KMS-11 (cell line): ENCODE results near the gene ZNF646.
A peak's percentile ranks its signal among the peaks of the same experiment; 100 is the strongest.

ENCODE experiments used
- H2AFZ ChIP-seq: fragments of 200-600 bp; sonication (generic); 2 replicates; pipeline ENCODE4 v1.6.1; 2016; ENCODE audit warnings: antibody characterized with exemption, mixed run types, low read depth
- H3K27ac ChIP-seq: fragments of 200-600 bp; sonication (generic); 2 replicates; pipeline ENCODE4 v1.6.1; 2016; ENCODE audit warnings: mild to moderate bottlenecking, mixed run types
- H3K27me3 ChIP-seq: fragments of 200-600 bp; sonication (generic); 2 replicates; pipeline ENCODE4 v1.6.1; 2017; ENCODE audit warnings: mild to moderate bottlenecking, low read depth, mixed run types, moderate library complexity; ENCODE audit not compliant: insufficient read depth
- H3K36me3 ChIP-seq: fragments of 200-600 bp; sonication (generic); 2 replicates; pipeline ENCODE4 v1.6.1; 2017; ENCODE audit warnings: mild to moderate bottlenecking, mixed run types; ENCODE audit not compliant: insufficient read depth
- H3K4me1 ChIP-seq: fragments of 200-600 bp; sonication (generic); 2 replicates; pipeline ENCODE4 v1.6.1; 2016; ENCODE audit warnings: mild to moderate bottlenecking, low read depth, mixed run types; ENCODE audit not compliant: poor library complexity, severe bottlenecking
- H3K4me2 ChIP-seq: fragments of 200-600 bp; sonication (generic); 2 replicates; pipeline ENCODE4 v1.7.0; 2016; ENCODE audit warnings: mild to moderate bottlenecking, mixed run types
- H3K4me3 ChIP-seq: fragments of 200-600 bp; sonication (generic); IDR thresholded peaks from 2 replicates; pipeline ENCODE4 v1.6.1; 2017; ENCODE audit warnings: low read depth, low read length, mixed read lengths; ENCODE audit not compliant: insufficient read depth
- H3K79me2 ChIP-seq: fragments of 200-600 bp; sonication (generic); 2 replicates; pipeline ENCODE4 v1.6.1; 2016; ENCODE audit warnings: low read depth, mixed run types; ENCODE audit not compliant: insufficient read depth
- H3K9ac ChIP-seq: fragments of 200-600 bp; sonication (generic); 2 replicates; pipeline ENCODE4 v1.6.1; 2016; ENCODE audit warnings: mild to moderate bottlenecking, mixed run types
- H4K20me1 ChIP-seq: fragments of 200-600 bp; sonication (generic); 2 replicates; pipeline ENCODE4 v1.6.1; 2016; ENCODE audit warnings: mild to moderate bottlenecking, mixed run types; ENCODE audit not compliant: insufficient read depth
- TF ChIP-seq, protein P1 (sequence below): fragments of 200-600 bp; sonication (generic); conservative IDR thresholded peaks from 2 replicates; pipeline ENCODE4 v1.6.1; 2017; ENCODE audit warnings: low read depth, mild to moderate bottlenecking, antibody characterized with exemption, low read length, moderate library complexity, mixed read lengths

ZNF646 gene

DNA sequence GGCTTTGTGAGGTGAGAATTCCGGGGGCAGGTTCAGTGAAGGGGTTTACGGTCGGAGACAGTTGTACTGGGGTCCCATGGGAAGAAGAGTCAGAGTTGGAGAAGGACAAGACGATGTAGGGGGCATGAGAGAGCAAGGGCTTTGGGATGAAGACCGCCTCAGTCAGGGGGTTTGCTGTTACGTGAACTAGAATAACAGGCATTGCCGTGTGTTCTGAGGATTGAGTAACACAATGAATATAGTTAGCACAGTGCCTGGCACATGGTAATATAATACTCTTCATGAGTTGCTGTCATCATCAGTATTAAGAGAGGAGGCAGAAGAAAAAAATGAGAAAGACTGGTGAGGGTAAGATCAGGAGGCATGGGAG lies 577 bp downstream of the ZNF646 start:
- TF ChIP-seq, protein P1, sequence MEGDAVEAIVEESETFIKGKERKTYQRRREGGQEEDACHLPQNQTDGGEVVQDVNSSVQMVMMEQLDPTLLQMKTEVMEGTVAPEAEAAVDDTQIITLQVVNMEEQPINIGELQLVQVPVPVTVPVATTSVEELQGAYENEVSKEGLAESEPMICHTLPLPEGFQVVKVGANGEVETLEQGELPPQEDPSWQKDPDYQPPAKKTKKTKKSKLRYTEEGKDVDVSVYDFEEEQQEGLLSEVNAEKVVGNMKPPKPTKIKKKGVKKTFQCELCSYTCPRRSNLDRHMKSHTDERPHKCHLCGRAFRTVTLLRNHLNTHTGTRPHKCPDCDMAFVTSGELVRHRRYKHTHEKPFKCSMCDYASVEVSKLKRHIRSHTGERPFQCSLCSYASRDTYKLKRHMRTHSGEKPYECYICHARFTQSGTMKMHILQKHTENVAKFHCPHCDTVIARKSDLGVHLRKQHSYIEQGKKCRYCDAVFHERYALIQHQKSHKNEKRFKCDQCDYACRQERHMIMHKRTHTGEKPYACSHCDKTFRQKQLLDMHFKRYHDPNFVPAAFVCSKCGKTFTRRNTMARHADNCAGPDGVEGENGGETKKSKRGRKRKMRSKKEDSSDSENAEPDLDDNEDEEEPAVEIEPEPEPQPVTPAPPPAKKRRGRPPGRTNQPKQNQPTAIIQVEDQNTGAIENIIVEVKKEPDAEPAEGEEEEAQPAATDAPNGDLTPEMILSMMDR, result no peak
- H3K27me3 ChIP-seq, result no peaks in the 10 kb centered on the region
- H3K27ac ChIP-seq, result peak overlapping the region; percentile 70
- peak overlapping the region; percentile 81 for H3K9ac ChIP-seq
- H3K36me3 ChIP-seq, result no peaks in the 10 kb centered on the region; the same call in 1 of the 2 replicates
- peak overlapping the region; percentile 34 for H3K4me3 ChIP-seq
- peak overlapping the region; percentile 66 for H2AFZ ChIP-seq
- no peaks in the 10 kb centered on the region for H4K20me1 ChIP-seq
- peaks cover 25% of the 10 kb centered on the region for H3K4me1 ChIP-seq
- peaks cover 69% of the 10 kb centered on the region for H3K79me2 ChIP-seq
- H3K4me2 ChIP-seq, result peak overlapping the region; percentile 97

DNA sequence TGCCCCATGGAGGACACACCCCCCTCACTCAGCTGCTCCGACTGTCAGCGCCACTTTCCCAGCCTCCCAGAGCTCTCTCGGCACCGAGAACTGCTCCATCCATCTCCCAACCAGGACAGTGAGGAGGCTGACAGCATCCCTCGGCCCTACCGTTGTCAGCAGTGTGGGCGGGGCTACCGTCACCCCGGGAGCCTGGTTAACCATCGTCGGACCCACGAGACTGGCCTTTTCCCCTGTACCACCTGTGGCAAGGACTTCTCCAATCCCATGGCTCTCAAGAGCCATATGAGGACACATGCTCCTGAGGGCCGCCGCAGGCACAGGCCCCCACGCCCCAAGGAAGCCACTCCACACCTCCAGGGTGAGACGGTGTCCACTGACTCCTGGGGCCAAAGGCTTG lies 2.1 kb downstream of the ZNF646 start:
- Histone ChIP-seq H4K20me1 (no peaks in the 10 kb centered on the region), H3K9ac (no peak overlapping the region), H3K79me2 (peaks cover 58% of the 10 kb centered on the region), H3K4me2 (no peak overlapping the region), H3K4me1 (peaks cover 20% of the 10 kb centered on the region), H3K4me3 (no peak overlapping the region), H3K27me3 (no peaks in the 10 kb centered on the region), H2AFZ (no peak overlapping the region), H3K36me3 (no peaks in the 10 kb centered on the region; the same call in 1 of the 2 replicates), H3K27ac (no peak overlapping the region)
- TF ChIP-seq, protein P1, result no peak

DNA sequence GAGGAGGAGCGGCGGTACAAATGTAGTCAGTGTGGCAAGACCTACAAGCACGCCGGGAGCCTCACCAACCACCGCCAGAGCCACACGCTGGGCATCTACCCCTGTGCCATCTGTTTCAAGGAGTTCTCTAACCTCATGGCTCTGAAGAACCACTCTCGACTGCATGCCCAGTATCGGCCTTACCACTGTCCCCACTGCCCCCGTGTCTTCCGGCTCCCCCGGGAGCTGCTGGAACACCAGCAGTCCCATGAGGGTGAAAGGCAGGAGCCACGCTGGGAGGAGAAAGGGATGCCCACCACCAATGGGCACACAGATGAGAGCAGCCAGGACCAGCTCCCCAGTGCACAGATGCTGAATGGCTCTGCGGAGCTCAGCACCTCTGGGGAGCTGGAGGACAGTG lies 2.8 kb downstream of the ZNF646 start:
- Histone ChIP-seq H4K20me1 (no peaks in the 10 kb centered on the region), H3K4me3 (no peak overlapping the region), H3K4me1 (peaks cover 13% of the 10 kb centered on the region), H3K27ac (no peak overlapping the region), H3K9ac (no peak overlapping the region), H3K27me3 (no peaks in the 10 kb centered on the region), H3K4me2 (no peak overlapping the region), H3K79me2 (peaks cover 51% of the 10 kb centered on the region), H3K36me3 (no peaks in the 10 kb centered on the region; the same call in 1 of the 2 replicates), H2AFZ (no peak overlapping the region)
- TF ChIP-seq, protein P1, result no peak

DNA sequence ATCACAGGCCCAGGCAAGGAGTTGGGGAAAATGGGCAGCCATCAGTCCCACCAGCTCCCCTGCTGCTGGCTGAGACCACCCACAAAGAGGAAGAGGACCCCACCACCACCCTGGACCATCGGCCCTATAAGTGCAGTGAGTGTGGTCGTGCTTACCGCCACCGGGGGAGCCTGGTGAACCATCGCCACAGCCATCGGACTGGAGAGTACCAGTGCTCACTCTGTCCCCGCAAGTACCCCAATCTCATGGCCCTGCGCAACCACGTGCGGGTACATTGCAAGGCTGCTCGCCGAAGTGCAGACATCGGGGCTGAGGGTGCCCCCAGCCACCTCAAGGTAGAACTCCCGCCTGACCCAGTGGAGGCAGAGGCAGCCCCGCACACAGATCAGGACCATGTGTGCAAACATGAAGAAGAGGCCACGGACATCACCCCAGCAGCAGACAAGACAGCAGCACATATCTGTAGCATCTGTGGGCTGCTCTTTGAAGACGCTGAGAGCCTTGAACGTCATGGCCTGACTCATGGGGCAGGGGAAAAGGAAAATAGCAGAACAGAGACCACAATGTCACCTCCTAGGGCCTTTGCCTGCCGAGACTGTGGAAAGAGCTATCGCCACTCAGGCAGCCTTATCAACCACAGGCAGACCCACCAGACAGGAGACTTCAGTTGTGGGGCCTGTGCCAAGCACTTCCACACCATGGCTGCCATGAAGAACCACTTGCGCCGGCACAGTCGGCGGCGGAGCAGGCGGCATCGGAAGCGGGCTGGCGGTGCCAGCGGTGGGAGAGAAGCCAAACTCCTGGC lies 3.6 kb downstream of the ZNF646 start:
- peaks cover 43% of the 10 kb centered on the region for H3K79me2 ChIP-seq
- H3K27ac ChIP-seq, result no peak overlapping the region
- H3K4me2 ChIP-seq, result no peak overlapping the region
- H3K4me3 ChIP-seq, result no peak overlapping the region
- TF ChIP-seq, protein P1, result no peak
- H4K20me1 ChIP-seq, result no peaks in the 10 kb centered on the region
- H3K4me1 ChIP-seq, result peaks cover 10% of the 10 kb centered on the region
- no peaks in the 10 kb centered on the region; the same call in 1 of the 2 replicates for H3K36me3 ChIP-seq
- H3K27me3 ChIP-seq, result no peaks in the 10 kb centered on the region
- H3K9ac ChIP-seq, result no peak overlapping the region
- H2AFZ ChIP-seq, result no peak overlapping the region
